OCI-LY1 (cell line): ENCODE data around the gene DLX6.

Experiments used
- EZH2 ChIP-seq: fragments of 200-600 bp; sonication (generic), shearing (Covaris generic); IDR thresholded peaks from 2 replicates; pipeline ENCODE4 v1.8.0; 2017; ENCODE audit warnings: borderline replicate concordance, mixed run types, mild to moderate bottlenecking, antibody characterized with exemption, low read length, moderate library complexity, mixed read lengths
- TF ChIP-seq, protein P1 (sequence below): fragments of 200-600 bp; sonication (generic), shearing (Covaris generic); IDR thresholded peaks from 2 replicates; pipeline ENCODE4 v1.5.1; 2017; ENCODE audit warnings: mild to moderate bottlenecking, antibody characterized with exemption, low read length, moderate library complexity, mixed read lengths

DNA sequence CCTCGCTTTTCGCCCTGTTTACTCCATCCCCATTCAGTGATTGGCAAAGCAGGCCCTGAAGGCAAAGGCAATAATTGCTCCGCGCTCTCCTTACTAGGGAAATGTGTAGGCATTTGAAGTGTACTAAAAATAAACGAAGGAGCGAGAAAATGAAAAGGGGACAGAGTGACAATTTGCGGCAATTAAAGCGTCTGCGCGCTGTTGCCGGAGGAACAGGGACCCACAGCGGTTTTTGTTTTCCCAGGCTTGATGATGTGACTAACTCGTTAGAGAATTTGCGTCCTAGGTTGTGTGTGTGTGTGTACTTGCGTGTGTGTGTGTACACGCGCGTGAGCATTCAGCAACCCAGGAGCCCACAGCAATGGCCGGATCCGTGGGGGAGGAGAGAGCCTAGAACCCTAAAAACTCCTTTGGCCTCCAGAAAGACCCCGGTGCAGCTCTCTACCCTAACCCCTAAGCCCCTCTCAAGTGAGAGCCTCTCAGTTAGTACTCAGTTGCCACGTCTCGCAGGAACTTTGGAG, 7.8 kb upstream of the DLX6 start:
- TF ChIP-seq, protein P1, sequence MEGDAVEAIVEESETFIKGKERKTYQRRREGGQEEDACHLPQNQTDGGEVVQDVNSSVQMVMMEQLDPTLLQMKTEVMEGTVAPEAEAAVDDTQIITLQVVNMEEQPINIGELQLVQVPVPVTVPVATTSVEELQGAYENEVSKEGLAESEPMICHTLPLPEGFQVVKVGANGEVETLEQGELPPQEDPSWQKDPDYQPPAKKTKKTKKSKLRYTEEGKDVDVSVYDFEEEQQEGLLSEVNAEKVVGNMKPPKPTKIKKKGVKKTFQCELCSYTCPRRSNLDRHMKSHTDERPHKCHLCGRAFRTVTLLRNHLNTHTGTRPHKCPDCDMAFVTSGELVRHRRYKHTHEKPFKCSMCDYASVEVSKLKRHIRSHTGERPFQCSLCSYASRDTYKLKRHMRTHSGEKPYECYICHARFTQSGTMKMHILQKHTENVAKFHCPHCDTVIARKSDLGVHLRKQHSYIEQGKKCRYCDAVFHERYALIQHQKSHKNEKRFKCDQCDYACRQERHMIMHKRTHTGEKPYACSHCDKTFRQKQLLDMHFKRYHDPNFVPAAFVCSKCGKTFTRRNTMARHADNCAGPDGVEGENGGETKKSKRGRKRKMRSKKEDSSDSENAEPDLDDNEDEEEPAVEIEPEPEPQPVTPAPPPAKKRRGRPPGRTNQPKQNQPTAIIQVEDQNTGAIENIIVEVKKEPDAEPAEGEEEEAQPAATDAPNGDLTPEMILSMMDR: no peak
- no peak for TF ChIP-seq EZH2
